HepG2 (cell line): ENCODE measurements around the gene ATP7B. TPM values are rescaled to one million over a fixed set of nuclear protein-coding genes. Genes with fewer than 3 reads are reported as not detected.

ENCODE experiments used
- KMT2A ChIP-seq: sonication (generic); formaldehyde crosslinking; IDR thresholded peaks from 2 replicates; pipeline ENCODE4 v1.4.0; 2020; ENCODE audit warnings: missing genetic modification reagents
- PAXIP1 ChIP-seq: sonication (generic); formaldehyde crosslinking; conservative IDR thresholded peaks from 2 replicates; pipeline ENCODE4 v1.4.0; 2020; ENCODE audit warnings: mild to moderate bottlenecking, missing genetic modification reagents, moderate library complexity
- RARA ChIP-seq: IDR thresholded peaks from 2 replicates; pipeline ENCODE4 v1.6.1; 2016; ENCODE audit warnings: missing genetic modification reagents, missing compliant biosample characterization
- SOX6 ChIP-seq, 2 experiments: fragments of 450-650 bp in 1 of 2; sonication (generic) in 1 of 2; formaldehyde crosslinking in 1 of 2; IDR thresholded peaks; 2 replicates each; pipeline versions ENCODE4 v1.4.0 to v1.6.1; 2017 to 2020; ENCODE audit warnings: antibody characterized with exemption in 1 of 2, mild to moderate bottlenecking in 1 of 2, missing genetic modification reagents in 1 of 2
- ZBTB2 ChIP-seq: sonication (generic); formaldehyde crosslinking; IDR thresholded peaks from 2 replicates; pipeline ENCODE4 v1.8.0; 2022; ENCODE audit warnings: low read depth, missing genetic modification reagents
- polyA plus RNA-seq, 8 experiments: library from polyadenylated mRNA; depleted of rRNA in 3 of 8; stranded (reverse) in 7 of 8; unstranded in 1 of 8; fragments of >200 nt; fragmentation: Illumina TruSeq in 4 of 8; extraction: Trizol in 4 of 8; gene quantifications; 2 replicates each; pipeline versions ENCODE4 v1.2.1 to v1.2.3, GENCODE V29; 2011 to 2016; ENCODE audit warnings: low read depth in 4 of 8, missing spikeins in 1 of 8, mixed read lengths in 1 of 8; ENCODE audit not compliant: insufficient read depth in 1 of 8
- total RNA-seq, 5 experiments: library from RNA; depleted of rRNA; stranded (reverse); fragments of >200 nt; fragmentation: Illumina TruSeq; extraction: Trizol; gene quantifications; 2 replicates each; pipeline ENCODE4 v1.2.3, GENCODE V29; 2016; ENCODE audit warnings: low read depth in 1 of 5

ATP7B gene
- total and polyA plus RNA-seq, 2 of the 13 experiments (the other 11 are each of a cell fraction or from before 2014, with no cell fraction given): 31.8 to 57.4 TPM

GRCh38 chr13:52006523-52007245 is 4.6 kb downstream of the ATP7B start (continued):
- TF ChIP-seq SOX6 (IDR thresholded peaks at IDR 0.05): no peak
- TF ChIP-seq SOX6 (CRISPR knock-in tag; IDR thresholded peaks at IDR 0.05): 0 out of 2 replicates have a peak, but pooled peaks have one; percentile 14
- TF ChIP-seq RARA (CRISPR knock-in tag): peak; percentile 44; the same call in 1 of the 2 replicates
- TF ChIP-seq ZBTB2 (CRISPR knock-in tag): no peak
- peak; percentile 50; the same call in 1 of the 2 replicates for TF ChIP-seq PAXIP1 (CRISPR knock-in tag)
- 0 out of 2 replicates have a peak, but pooled peaks have one; percentile 36 for TF ChIP-seq KMT2A (CRISPR knock-in tag)
